ENCODE results near the gene PDE4B. TPM values are rescaled to one million over a fixed set of nuclear protein-coding genes. Genes with fewer than 3 reads are reported as not detected.

Gene PDE4B
- polyA plus RNA-seq, 3 donors = 6.2 to 12.0 (median 7.8) TPM

DNA sequence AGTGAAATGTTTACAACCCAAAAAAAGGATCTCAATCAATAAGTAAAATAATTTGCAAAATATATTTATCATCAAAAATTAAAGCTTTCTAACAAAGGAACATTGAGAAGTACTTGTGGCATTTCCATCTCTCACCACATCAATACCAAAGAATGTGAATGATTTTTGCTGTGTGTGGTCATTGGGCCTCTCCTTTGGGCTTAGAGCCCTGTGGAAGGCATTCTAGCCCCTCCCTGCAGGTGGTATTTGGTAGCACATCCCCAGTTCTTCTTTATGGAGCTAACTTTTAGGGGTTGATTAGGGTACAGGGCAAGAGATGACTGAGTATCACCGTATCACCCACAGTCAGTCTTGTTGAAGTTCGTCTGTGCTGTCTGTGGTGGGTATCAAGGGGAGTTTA is 447.1 kb downstream of the PDE4B start:
- no peak for DNase-seq (ENCODE audit: extremely low read depth in 1 of 11, low read depth in 9 of 11, low spot score in 4 of 11)

DNA sequence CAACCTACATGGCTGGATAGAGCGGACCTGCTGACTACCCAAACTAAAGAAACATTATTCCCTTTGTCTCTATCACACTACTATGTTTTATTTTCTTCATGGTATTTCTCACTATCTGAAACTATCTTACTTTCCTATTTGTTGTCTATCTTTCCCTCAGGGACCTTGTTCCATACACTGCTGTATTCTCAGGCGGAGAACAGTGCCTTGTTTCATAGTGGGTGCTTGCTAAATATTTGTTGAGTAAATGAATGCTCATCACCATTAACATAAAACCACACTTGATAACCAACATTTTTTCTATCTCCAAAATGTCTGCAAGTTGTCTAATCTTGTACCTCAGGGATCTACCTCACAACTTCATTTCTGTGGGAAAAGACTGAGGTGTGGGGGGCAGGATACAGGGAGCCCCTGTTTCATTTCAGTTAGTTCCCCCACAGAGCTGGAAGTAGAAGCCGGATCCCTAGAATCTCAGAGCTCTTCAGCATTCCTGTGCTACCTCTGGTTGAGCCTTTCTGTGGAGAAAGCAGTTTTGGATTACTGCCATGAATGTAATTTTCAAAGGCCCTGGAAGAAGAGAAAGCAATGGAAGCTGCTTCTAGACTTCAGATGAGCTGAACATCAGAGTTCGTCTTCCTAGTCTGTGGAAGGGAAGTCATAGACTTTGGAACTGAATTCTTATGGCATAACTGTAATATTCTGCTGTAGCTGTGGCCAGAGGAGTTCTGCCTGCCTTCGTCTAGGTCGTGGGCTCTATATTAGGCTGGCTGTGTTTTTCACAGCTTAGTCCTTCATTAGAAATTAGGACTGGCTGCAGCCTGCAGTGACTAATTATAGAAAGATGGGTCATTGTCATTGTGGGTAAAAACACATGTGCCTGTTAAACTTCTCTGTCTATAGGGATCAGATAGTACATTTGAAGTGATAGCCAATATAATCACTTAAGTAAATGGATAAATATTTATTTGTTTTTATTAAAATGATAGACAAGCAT is 448.1 kb downstream of the PDE4B start:
- no peak for DNase-seq (ENCODE audit: extremely low read depth in 1 of 11, low read depth in 9 of 11, low spot score in 4 of 11)

DNA sequence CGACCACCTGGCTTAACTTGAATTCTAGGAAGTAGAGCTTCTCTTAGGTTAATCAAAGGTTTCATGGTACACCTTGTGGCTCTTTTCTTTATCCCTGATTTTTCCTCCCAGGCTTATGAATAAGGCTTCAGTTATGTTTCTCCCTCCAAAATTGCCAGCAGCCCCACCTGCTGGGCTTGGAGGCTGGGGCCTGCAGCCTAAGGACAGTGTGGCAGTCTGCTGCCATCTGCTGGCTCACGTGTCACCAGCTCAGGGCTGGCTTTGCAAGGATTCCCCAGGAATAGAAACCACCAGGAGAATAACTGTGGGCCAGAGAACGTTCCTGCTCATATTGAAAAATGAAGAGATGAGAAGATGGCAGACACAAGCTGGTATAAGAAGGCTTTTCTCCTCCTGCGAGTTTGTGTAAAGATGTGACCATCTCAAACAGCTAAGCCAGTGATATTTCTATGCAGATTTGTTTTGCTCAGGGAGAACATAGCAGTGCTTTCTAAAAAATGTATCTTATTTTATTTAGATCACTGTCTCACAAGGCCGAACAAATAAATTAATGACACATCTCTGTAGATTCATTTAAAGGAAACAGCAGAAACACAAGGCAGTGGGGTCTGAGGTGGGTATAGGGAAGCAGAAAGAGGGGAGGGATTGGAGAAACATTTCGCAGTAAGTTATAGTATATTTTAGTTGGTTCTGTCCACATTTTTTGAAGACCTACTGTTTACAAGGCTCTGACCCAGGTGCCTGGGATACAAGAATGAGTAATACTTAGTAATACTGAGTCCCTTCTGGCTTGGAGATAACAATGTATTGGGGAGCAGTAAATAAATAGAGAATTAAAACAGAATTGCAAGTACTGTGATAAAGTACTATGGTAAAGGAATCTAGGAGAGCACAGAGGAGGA is 450.2 kb downstream of the PDE4B start:
- DNase-seq (ENCODE audit: extremely low read depth in 1 of 11, low read depth in 9 of 11, low spot score in 4 of 11) = peak; percentile 64 to 82 (median 72)

DNA sequence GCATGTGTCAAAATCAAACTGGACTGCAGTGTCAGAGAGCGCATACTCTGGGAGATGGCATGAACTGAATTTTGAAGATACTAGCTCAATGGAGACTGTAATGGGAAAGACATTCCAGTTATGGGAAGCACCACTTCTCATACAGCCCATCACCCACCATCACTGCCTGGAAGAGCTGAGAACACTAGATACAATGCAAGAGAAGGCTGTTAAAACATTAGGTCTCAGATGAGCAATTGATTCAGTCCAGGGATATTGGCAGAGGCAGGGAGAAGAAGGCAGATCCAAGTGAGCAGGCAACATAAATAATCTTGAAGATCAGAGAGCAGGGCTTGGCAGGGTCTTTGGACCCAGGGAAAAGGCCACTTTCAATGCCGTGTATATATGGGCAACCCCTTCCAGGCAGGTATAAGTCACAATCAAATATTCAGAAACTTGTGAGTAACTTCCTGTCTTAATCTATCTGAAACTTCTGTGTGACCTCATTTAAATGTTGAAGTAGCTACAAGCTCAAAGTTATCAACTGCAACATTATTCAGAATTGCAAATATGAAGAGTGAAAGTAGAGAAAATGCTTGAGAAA is 450.9 kb downstream of the PDE4B start:
- no peak for DNase-seq (ENCODE audit: extremely low read depth in 1 of 11, low read depth in 9 of 11, low spot score in 4 of 11)

DNA sequence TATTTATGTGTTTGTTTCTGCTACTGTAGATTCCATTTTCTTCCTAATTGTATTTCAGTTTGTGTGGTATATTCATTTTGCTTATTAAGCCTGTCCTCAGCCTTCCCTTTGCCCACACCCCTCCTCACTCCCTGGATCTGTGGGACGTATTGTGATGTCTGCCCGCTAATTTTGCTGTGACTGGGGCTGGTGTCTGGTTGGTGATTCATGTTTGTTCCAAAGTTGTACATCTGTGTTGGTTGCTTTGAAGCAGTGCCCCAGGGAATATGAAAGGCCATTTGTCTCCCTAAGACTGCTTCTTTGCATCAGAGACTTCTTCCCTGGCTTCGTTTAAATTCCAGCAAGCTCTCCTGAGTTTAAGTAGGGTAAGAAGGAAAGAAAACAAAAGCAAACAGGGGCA is 451.7 kb downstream of the PDE4B start:
- no peak for DNase-seq (ENCODE audit: extremely low read depth in 1 of 11, low read depth in 9 of 11, low spot score in 4 of 11)

DNA sequence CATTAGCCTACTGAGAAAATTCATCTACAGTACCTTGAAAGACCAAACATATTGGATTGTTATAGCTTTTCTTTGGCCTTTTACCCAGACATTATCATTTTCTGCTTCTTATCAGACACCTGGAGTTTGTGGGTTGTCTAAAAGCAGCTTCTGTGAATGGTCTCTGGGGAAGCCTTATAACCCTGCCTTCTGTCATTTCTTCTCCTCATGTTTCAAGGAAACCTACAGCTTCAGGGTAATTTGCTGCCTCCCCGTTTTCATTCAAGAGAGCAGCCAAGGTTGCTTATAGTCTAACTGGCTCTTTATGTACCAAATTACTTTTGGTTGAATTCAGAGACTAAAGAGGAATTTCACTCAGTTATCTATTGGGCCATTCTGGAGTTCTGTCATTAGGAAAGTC is 453.0 kb downstream of the PDE4B start:
- no peak for DNase-seq (ENCODE audit: extremely low read depth in 1 of 11, low read depth in 9 of 11, low spot score in 4 of 11)

DNA sequence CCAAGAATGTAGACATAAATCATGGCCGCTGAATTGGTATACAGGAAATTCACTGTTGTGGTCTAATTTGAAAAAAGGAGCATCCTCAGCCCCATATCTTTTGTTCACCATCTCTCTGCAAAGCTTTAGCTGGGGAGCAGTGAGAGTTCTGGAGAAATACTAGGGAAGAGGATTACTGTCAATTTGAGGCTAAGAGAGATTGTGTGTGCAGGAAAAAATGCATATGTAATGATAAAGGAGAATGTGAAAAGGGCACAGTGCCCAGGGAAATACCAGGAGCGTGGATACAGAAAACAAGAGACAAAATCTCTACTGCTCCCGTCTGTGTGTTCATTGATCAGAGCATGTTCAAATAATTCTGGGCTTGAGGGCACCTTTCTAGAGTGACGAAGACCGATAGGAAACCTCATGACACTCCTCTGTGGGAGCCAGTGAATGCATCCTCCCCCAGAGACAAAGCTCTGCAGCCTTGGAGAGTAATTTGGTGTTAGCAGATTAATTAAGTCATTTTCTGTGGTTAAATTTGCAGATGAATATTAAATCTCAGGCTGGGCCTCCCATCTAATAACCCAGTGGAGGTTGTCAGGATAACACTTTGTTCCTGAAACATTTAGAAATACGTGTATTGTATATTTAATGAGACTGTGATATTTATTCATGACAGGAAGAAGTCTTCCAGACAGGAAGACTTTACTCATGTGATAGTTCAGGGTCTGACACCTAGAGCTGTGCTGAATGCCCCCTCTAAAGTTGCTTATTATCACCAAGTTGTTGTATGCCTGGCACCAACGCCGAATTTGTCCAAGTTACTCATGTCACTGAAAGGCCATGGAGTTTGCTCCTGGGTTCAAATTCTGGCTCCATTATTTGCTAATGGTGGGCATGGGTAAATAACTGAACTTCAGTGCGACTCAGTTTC is 453.9 kb downstream of the PDE4B start:
- DNase-seq (ENCODE audit: extremely low read depth in 1 of 11, low read depth in 9 of 11, low spot score in 4 of 11) = no peak

DNA sequence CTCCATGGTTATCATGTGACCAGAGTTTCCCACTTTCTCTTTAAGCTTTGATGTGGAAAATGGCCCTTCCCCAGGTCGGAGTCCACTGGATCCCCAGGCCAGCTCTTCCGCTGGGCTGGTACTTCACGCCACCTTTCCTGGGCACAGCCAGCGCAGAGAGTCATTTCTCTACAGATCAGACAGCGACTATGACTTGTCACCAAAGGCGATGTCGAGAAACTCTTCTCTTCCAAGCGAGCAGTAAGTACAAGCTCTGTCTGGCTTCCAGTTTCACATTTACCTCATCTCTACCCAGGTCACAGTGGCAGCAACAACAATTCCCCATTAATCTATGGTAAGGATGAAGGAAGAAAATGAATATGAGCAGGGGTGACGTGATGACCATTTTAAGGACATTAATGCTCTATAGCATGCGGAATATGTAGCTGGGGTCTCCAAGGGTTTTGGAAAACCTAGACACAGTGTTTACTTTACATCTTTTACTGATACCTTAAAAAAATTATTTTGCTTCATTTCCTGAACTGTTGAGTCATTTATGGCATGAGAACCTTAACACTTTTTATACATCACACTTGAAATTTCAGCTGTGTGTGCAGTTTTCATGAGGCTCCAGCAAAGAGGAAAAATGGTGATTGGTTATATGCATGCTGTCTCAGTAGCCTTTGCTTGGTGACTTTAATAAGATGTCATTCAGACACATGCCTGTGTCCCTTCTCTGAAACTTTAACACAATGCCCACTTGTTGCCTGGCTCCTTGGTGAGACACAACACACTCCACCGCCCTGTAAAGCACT is 454.9 kb downstream of the PDE4B start:
- no peak for DNase-seq (ENCODE audit: extremely low read depth in 1 of 11, low read depth in 9 of 11, low spot score in 4 of 11)

DNA sequence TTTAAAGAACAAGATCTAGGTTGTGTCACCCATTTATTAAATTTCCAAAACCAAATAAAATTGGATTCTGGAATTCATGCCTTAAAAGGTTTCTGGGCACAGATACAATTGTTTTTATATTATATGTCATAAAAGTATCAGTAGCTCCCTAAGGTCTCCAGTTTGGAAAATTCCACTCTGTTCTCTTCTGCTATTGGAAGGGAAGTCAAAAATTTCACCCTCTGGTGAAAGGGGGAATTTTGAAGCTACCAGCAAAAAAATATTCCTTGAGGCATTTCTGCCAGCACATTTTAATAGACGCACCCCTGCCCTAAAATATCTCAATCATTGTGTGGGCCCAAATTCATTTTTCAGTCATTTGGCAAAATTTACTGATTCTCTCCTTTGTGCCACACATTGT is 455.6 kb downstream of the PDE4B start:
- no peak for DNase-seq (ENCODE audit: extremely low read depth in 1 of 11, low read depth in 9 of 11, low spot score in 4 of 11)

DNA sequence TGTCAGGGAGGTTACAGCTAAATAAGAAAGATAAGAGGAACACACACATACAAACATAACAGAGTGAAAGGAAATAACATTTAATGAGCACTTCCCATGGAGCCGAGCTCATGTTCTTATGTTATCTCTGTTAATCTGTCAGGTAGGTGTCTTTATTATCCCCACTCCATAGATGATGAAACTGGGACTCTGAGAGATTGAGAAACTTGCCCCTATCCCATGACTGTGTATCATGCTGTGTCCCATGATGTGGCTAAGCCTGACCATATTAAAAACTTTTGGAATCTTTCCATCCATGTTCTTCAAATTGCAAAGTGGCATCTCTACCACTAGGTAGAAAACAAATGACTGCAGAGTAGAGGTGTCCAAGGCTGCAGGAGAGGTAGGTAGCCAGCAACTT is 456.1 kb downstream of the PDE4B start:
- DNase-seq (ENCODE audit: extremely low read depth in 1 of 11, low read depth in 9 of 11, low spot score in 4 of 11) = no peak

DNA sequence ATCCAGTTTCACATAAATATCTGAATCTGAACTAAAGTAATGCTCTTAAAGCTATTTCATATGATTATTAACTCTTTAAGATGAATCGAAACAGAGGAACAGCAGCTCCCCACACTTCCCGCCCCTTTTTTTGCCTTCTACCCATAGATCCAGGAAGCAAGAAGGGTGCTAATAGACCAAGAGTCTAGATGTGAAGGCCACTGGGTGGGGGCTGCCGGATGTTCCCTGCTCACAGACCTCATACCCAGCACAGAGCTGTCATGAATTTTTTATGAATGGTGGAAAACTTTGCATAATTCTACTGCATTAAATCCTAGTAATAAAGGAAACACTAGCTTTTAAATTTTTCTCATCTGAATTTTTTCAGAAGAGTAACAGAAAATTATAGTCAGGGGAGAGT is 457.4 kb downstream of the PDE4B start:
- no peak for DNase-seq (ENCODE audit: extremely low read depth in 1 of 11, low read depth in 9 of 11, low spot score in 4 of 11)

DNA sequence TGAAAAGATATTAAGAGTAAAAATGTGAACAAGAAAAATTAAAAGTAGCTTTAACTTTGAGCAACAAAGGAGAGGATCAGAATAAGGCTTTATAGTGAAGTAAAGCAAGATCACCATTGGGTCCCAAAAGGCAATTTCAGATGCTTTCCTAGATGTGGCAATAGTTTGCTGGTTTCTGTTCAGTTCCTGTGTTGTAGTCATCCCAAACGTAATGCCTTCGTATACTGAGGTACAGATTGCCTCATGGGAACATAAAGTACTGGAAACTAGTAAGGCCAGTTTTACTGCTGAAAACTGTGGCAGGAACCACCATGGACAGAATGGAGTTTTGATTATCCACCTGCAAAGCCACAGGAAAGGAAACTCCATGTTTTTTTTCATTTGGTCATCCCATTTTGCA is 457.8 kb downstream of the PDE4B start:
- DNase-seq (ENCODE audit: extremely low read depth in 1 of 11, low read depth in 9 of 11, low spot score in 4 of 11) = no peak

DNA sequence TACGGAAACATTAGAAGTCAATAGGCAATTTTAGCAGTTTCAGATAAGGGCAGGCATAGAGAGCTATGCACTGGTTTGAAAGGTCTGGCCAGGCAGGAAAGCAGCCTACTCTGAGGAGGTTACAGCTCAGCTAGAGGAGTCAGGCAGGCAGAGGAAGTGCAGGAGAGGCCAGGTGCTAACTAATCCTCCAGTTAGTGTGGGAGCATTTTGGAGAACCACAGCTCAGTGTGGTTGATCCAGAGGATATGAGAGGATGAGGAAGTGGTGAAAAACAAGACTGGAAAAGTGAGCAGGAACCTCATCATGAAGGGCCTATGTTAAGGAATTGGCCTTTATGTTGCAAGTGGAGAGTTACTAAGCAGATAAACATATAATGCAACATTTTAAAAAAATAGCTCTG is 458.9 kb downstream of the PDE4B start:
- DNase-seq (ENCODE audit: extremely low read depth in 1 of 11, low read depth in 9 of 11, low spot score in 4 of 11) = no peak

DNA sequence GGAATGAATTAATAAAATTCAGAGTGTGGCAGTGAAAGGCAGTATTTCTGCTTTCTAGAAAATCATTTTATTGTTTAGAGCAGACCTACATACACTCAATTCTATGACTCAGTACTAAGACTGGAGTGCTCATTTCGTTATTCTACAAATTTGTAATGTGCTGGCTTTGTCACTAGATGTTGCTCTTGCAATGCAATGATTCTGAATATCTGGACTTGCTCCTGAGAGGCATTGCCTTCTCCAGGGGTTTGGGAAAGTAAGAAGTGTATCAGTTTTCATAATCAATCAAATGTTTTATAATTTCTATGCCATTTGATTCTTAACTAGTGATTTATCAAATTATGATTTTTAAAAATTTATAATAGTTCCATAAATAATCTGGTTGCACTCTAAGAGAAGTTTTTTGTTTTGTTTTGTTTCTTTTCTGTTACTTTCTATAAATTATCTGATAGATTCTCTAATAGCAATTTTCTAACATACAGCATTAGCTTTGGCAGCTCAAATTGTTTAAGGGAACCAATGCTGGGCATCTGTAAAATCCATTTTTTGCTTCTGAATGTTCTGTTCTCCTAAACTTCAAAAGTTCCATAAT is 460.7 kb downstream of the PDE4B start:
- peak in 6 of 11 donors; percentile 32 to 54 (median 47) for DNase-seq (ENCODE audit: extremely low read depth in 1 of 11, low read depth in 9 of 11, low spot score in 4 of 11)

DNA sequence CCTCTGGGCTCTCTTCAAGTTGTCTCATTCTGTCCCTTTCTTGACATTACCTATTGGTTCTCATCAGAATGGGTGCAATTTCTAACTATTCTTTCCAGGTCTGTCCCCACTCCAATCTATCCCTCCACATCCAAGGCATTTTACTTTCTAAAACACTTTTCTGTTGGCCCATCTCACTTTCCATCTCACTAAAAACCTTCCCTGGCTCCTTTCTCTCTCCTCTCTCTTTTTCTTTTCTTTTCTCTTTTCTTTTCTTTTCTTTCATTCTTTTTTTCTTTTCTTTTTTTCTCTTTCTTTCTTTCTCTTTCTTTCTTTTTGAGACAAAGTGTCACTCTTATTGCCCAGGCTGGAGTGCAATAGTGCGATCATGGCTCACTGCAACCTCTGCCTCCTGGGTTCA is 462.1 kb downstream of the PDE4B start:
- no peak for DNase-seq (ENCODE audit: extremely low read depth in 1 of 11, low read depth in 9 of 11, low spot score in 4 of 11)

DNA sequence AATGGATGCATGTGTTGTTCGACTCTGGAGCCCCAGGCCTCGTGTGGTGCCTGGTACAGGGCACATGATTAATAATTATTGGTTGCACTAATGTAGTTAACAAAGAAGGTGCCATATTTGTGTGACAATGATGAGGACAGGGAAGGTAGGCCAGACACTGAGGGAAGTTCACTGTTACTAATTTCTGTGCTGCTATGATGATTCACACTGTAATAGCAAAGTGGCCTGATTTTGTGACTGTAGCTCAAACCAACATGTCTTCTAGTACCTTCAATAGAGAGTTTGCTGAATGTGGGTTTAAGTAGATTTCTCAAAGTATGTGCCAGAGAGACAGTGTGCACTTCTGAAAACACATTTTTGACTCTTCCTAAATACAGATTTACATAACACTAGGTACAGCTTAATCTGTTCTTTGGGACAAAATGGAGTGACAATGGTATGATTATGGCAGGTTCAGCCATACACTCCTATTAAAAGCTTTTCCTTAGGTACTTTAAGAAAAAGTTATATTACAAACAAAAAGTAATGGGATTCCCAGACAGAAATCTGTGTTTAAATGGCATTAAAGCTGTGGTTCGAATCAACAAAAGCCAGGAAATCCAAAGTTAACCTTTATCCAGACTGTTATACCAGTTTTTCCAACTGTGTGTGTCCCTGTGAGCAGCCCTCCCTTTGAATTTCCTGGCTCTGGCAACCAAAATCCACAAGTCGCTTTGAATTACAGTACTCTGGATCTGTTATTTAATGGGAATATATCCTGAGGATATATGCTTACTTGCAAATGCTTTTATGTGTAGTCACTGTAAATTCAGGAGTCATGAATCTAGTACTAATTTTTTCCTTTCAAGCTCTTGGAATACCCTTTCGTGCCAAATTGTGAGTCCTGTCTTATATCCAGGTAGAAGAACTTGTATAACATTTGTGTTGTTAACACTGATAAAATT is 464.2 kb downstream of the PDE4B start:
- no peak for DNase-seq (ENCODE audit: extremely low read depth in 1 of 11, low read depth in 9 of 11, low spot score in 4 of 11)
